OCI-LY1 (cell line): ENCODE measurements around the gene SUN5.

Experiments
- H2AFZ ChIP-seq: fragments of 200-600 bp; sonication (generic), shearing (Covaris generic); 2 replicates; pipeline ENCODE4 v1.6.0; 2014; ENCODE audit warnings: antibody characterized with exemption, mild to moderate bottlenecking, low read length
- H3F3A ChIP-seq: fragments of 200-600 bp; sonication (generic), shearing (Covaris generic); 2 replicates; pipeline ENCODE4 v1.6.0; 2014; ENCODE audit warnings: mild to moderate bottlenecking, antibody characterized with exemption, low read length, moderate library complexity; ENCODE audit not compliant: insufficient read depth
- H3K27ac ChIP-seq: fragments of 200-600 bp; sonication (generic); 2 replicates; pipeline ENCODE4 v1.5.1; 2014; ENCODE audit warnings: low read length, mixed run types, mild to moderate bottlenecking, low read depth; ENCODE audit not compliant: poor library complexity, severe bottlenecking
- H3K27me3 ChIP-seq: fragments of 200-600 bp; sonication (generic); 2 replicates; pipeline ENCODE4 v1.6.0; 2014; ENCODE audit warnings: antibody characterized with exemption, mild to moderate bottlenecking, low read length, moderate library complexity; ENCODE audit not compliant: insufficient read depth
- H3K36me3 ChIP-seq: fragments of 200-600 bp; sonication (generic); 2 replicates; pipeline ENCODE4 v1.6.1; 2014; ENCODE audit warnings: mild to moderate bottlenecking, antibody characterized with exemption, low read length, moderate library complexity, mixed read lengths; ENCODE audit not compliant: insufficient read depth
- H3K4me1 ChIP-seq: fragments of 200-600 bp; sonication (generic); 2 replicates; pipeline ENCODE4 v1.5.1; 2014; ENCODE audit warnings: mild to moderate bottlenecking, low read length, moderate library complexity; ENCODE audit not compliant: insufficient read depth, severe bottlenecking
- H3K4me2 ChIP-seq: fragments of 200-600 bp; sonication (generic), shearing (Covaris generic); 2 replicates; pipeline ENCODE4 v1.6.1; 2014; ENCODE audit warnings: low read length
- H3K4me3 ChIP-seq: fragments of 200-600 bp; sonication (generic); 2 replicates; pipeline ENCODE4 v1.5.1; 2014; ENCODE audit warnings: low read length, low read depth, mild to moderate bottlenecking, mixed read lengths; ENCODE audit not compliant: poor library complexity, severe bottlenecking
- H3K79me2 ChIP-seq: fragments of 200-600 bp; shearing (Covaris generic); 2 replicates; pipeline ENCODE4 v1.6.1; 2016; ENCODE audit warnings: mixed run types, low read length, mixed read lengths; ENCODE audit not compliant: insufficient read depth
- H3K9ac ChIP-seq: fragments of 200-600 bp; sonication (generic), shearing (Covaris generic); 2 replicates; pipeline ENCODE4 v1.6.1; 2014; ENCODE audit warnings: mild to moderate bottlenecking, low read length, mixed read lengths
- H3K9me2 ChIP-seq: fragments of 200-600 bp; sonication (generic), shearing (Covaris generic); 2 replicates; pipeline ENCODE4 v1.6.1; 2014; ENCODE audit warnings: low read depth, mild to moderate bottlenecking, low read length, mixed read lengths
- H3K9me3 ChIP-seq: fragments of 200-600 bp; shearing (Covaris generic); 2 replicates; pipeline ENCODE4 v1.6.1; 2014; ENCODE audit warnings: low read length, mixed read lengths
- H4K20me1 ChIP-seq: fragments of 200-600 bp; sonication (generic), shearing (Covaris generic); 2 replicates; pipeline ENCODE4 v1.6.0; 2016; ENCODE audit warnings: mild to moderate bottlenecking, low read length; ENCODE audit not compliant: insufficient read depth
- CTCF ChIP-seq: fragments of 200-600 bp; sonication (generic), shearing (Covaris generic); IDR thresholded peaks from 2 replicates; pipeline ENCODE4 v1.5.1; 2017; ENCODE audit warnings: mild to moderate bottlenecking, antibody characterized with exemption, low read length, moderate library complexity, mixed read lengths
- EZH2 ChIP-seq: fragments of 200-600 bp; sonication (generic), shearing (Covaris generic); IDR thresholded peaks from 2 replicates; pipeline ENCODE4 v1.8.0; 2017; ENCODE audit warnings: borderline replicate concordance, mixed run types, mild to moderate bottlenecking, antibody characterized with exemption, low read length, moderate library complexity, mixed read lengths

SUN5 gene

GRCh38 chr20:32960222-32960518 is 44.1 kb downstream of the SUN5 start:
- Histone ChIP-seq H3K27me3 (no peaks in the 10 kb centered on the region), H3K9me3 (peaks cover 5% of the 10 kb centered on the region), H4K20me1 (no peaks in the 10 kb centered on the region), H2AFZ (no peak overlapping the region), H3K9ac (no peak overlapping the region), H3K9me2 (no peaks in the 10 kb centered on the region), H3K36me3 (no peaks in the 10 kb centered on the region), H3F3A (no peaks in the 10 kb centered on the region), H3K4me2 (no peak overlapping the region), H3K79me2 (no peaks in the 10 kb centered on the region), H3K27ac (no peak overlapping the region), H3K4me3 (no peak overlapping the region), H3K4me1 (no peaks in the 10 kb centered on the region)
- TF ChIP-seq EZH2: no peak

GRCh38 chr20:32959351-32960221 is 44.6 kb downstream of the SUN5 start:
- H3K27ac ChIP-seq: no peak overlapping the region
- H3K79me2 ChIP-seq: no peaks in the 10 kb centered on the region
- H3F3A ChIP-seq: no peaks in the 10 kb centered on the region
- H3K4me3 ChIP-seq: no peak overlapping the region
- H4K20me1 ChIP-seq: no peaks in the 10 kb centered on the region
- H3K9me2 ChIP-seq: no peaks in the 10 kb centered on the region
- H3K4me1 ChIP-seq: no peaks in the 10 kb centered on the region
- no peaks in the 10 kb centered on the region for H3K27me3 ChIP-seq
- H3K9me3 ChIP-seq: peaks cover 5% of the 10 kb centered on the region
- H3K9ac ChIP-seq: no peak overlapping the region
- TF ChIP-seq EZH2: no peak
- TF ChIP-seq CTCF: no peak
- H3K4me2 ChIP-seq: no peak overlapping the region
- no peak overlapping the region for H2AFZ ChIP-seq
- no peaks in the 10 kb centered on the region for H3K36me3 ChIP-seq

GRCh38 chr20:32958574-32958973 is 45.7 kb downstream of the SUN5 start:
- Histone ChIP-seq H3K4me1 (no peaks in the 10 kb centered on the region), H4K20me1 (no peaks in the 10 kb centered on the region)

More at GRCh38 chr20:32958574-32958973, 45.7 kb downstream of the SUN5 start:
- Histone ChIP-seq H3K4me2 (no peak overlapping the region), H3K4me3 (no peak overlapping the region), H3K36me3 (no peaks in the 10 kb centered on the region), H3K9ac (no peak overlapping the region), H3K27ac (no peak overlapping the region), H3K9me3 (peaks cover 5% of the 10 kb centered on the region), H3K79me2 (no peaks in the 10 kb centered on the region), H2AFZ (no peak overlapping the region), H3K9me2 (no peaks in the 10 kb centered on the region), H3K27me3 (no peaks in the 10 kb centered on the region), H3F3A (no peaks in the 10 kb centered on the region)
- TF ChIP-seq EZH2: no peak
- TF ChIP-seq CTCF: no peak
